ENCODE data around the gene PIN1. TPM values are rescaled to one million over a fixed set of nuclear protein-coding genes. Genes with fewer than 3 reads are reported as not detected.

The PIN1 gene
- total and polyA plus RNA-seq, 8 donors: 15.1 to 92.8 (median 24.1) TPM

- ATAC-seq: no peak
- TF ChIP-seq CTCF (IDR thresholded peaks at IDR 0.05): no peak
- Histone ChIP-seq H3K27me3 (no peaks in the 10 kb centered on the region), H3K4me1 (peaks cover 0 to 16% (median 12%) of the 10 kb centered on the region in 3 donors), H3K9me3 (no peaks in the 10 kb centered on the region), H3K27ac (no peak overlapping the region), H3K36me3 (no peaks in the 10 kb centered on the region), H3K4me3 (peak overlapping the region; percentile 87 to 96 (median 92))
- no peak for FAIRE-seq
- no peak for DNase-seq
- intact Hi-C loops (cut with DNase I): no loop called here
- 23 to 25% methylated on average over 13 of the region's 13 CpGs for WGBS, 2 donors
These were observed 6.5 kb upstream of the PIN1 start for GRCh38 chr19:9828551-9829063.

GRCh38 chr19:9834307-9834725 lies 802 bp upstream of the PIN1 start:
- WGBS, 2 donors: 66 to 67% methylated on average over 6 of the region's 6 CpGs
- no peak for DNase-seq
- peak overlapping the region in 2 of 4 donors; percentile 93 to 94 for H3K4me3 ChIP-seq

GRCh38 chr19:9835507-9835949 lies 410 bp downstream of the PIN1 start:
- Histone ChIP-seq H3K27ac (no peak overlapping the region), H3K36me3 (peaks cover 0 to 19% (median 3%) of the 10 kb centered on the region in 3 donors), H3K27me3 (no peaks in the 10 kb centered on the region), H3K4me3 (peak overlapping the region; percentile 93 to 94 (median 94)), H3K9me3 (no peaks in the 10 kb centered on the region), H3K4me1 (peaks cover 0 to 7% (median 0%) of the 10 kb centered on the region in 3 donors)
- WGBS, 2 donors: 1% methylated on average over 18 to 28 of the region's 28 CpGs
- peak; percentile 0 to 26 (median 12) for ATAC-seq
- TF ChIP-seq CTCF (IDR thresholded peaks at IDR 0.05): no peak
- no peak for FAIRE-seq
- intact Hi-C loops (cut with DNase I): no loop called here
- DNase-seq: peak in 2 of 6 donors; percentile 52 to 78

More at GRCh38 chr19:9834307-9834725, 802 bp upstream of the PIN1 start:
- intact Hi-C loops (cut with DNase I): no loop called here
- no peak for ATAC-seq
- FAIRE-seq: no peak
- H3K36me3 ChIP-seq: peaks cover 0 to 9% (median 0%) of the 10 kb centered on the region in 3 donors
- H3K4me1 ChIP-seq: peaks cover 0 to 7% (median 0%) of the 10 kb centered on the region in 3 donors
- no peaks in the 10 kb centered on the region for H3K9me3 ChIP-seq
- H3K27ac ChIP-seq: peak overlapping the region in 1 of 4 donors; percentile 42
- H3K27me3 ChIP-seq: no peaks in the 10 kb centered on the region
- no peak for TF ChIP-seq CTCF (IDR thresholded peaks at IDR 0.05)

- FAIRE-seq (no peak), DNase-seq (no peak), ATAC-seq (no peak)
- Histone ChIP-seq H3K36me3 (peaks cover 0 to 20% (median 3%) of the 10 kb centered on the region in 3 donors), H3K4me3 (peak overlapping the region; percentile 93 to 94 (median 94)), H3K27ac (no peak overlapping the region), H3K4me1 (peaks cover 0 to 7% (median 0%) of the 10 kb centered on the region in 3 donors), H3K9me3 (no peaks in the 10 kb centered on the region), H3K27me3 (no peaks in the 10 kb centered on the region)
- no peak for TF ChIP-seq CTCF (IDR thresholded peaks at IDR 0.05)
- 2 to 4% methylated on average over 5 of the region's 5 CpGs for WGBS, 2 donors
- intact Hi-C loops (cut with DNase I): no loop called here
These were observed 903 bp downstream of the PIN1 start for GRCh38 chr19:9836021-9836420.

DNA sequence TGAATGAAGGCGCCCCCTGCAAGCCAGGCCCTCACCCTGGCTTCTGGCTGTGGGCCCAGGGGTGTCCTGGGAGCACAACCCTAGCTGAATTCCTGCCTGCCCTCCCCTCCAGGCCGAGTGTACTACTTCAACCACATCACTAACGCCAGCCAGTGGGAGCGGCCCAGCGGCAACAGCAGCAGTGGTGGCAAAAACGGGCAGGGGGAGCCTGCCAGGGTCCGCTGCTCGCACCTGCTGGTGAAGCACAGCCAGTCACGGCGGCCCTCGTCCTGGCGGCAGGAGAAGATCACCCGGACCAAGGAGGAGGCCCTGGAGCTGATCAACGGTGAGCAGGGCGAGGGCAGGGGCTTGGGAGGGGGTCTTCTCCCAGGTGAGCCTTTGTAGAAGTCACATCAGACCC lies 3.2 kb downstream of the PIN1 start:
- TF ChIP-seq CTCF (IDR thresholded peaks at IDR 0.05): no peak

More for the DNA sequence above, 3.2 kb downstream of the PIN1 start:
- Histone ChIP-seq H3K4me1 (peaks cover 0 to 7% (median 0%) of the 10 kb centered on the region in 3 donors), H3K36me3 (peaks cover 0 to 20% (median 7%) of the 10 kb centered on the region in 3 donors), H3K9me3 (no peaks in the 10 kb centered on the region), H3K4me3 (no peak overlapping the region), H3K27ac (no peak overlapping the region), H3K27me3 (no peaks in the 10 kb centered on the region)
- intact Hi-C loops (cut with DNase I): no loop called here
- no peak for FAIRE-seq
- ATAC-seq: no peak
- 94 to 95% methylated on average over 15 of the region's 15 CpGs for WGBS, 2 donors
- DNase-seq: no peak
